ENCODE results near the gene FGD2.
"Not testable (repeated sequence)": the region's sequence is repeated elsewhere in the genome, so short reads cannot be mapped to it uniquely, and the experiment has no call there.

- TF ChIP-seq USF2 (IDR thresholded peaks at IDR 0.05; ENCODE audit: borderline replicate concordance, low read depth, low read length); BRCA1 (IDR thresholded peaks at IDR 0.05; ENCODE audit: low read depth, low read length); CTCF (IDR thresholded peaks at IDR 0.05 in 2 of 3, conservative IDR thresholded peaks at IDR 0.05 in 1 of 3; ENCODE audit: control insufficient read depth in 2 of 3, extremely low read depth in 1 of 3, insufficient read depth in 1 of 3, low read depth in 3 of 3, low read length in 3 of 3); SRF (IDR thresholded peaks at IDR 0.05; ENCODE audit: low read depth in 2 of 2, low read length in 2 of 2); HCFC1 (IDR thresholded peaks at IDR 0.05; ENCODE audit: low read length); EZH2 (IDR thresholded peaks at IDR 0.05; ENCODE audit: borderline replicate concordance, control insufficient read depth, low read depth, low read length); NFYB (IDR thresholded peaks at IDR 0.05; ENCODE audit: insufficient read depth, low read depth, low read length); SPI1 (IDR thresholded peaks at IDR 0.05; ENCODE audit: borderline replicate concordance, insufficient read depth, low read depth, low read length); MXI1 (IDR thresholded peaks at IDR 0.05; ENCODE audit: low read depth, low read length); JUND (IDR thresholded peaks at IDR 0.05; ENCODE audit: low read depth, low read length); POLR2AphosphoS5 (IDR thresholded peaks at IDR 0.05; ENCODE audit: low read length): not testable (repeated sequence)
Observed at GRCh38 chr6:37058984-37059343, 53.5 kb downstream of the FGD2 start.
